Endothelial cell (in vitro differentiated cells): Measurements from ENCODE around the gene ZBTB7B. TPM values are rescaled to one million over a fixed set of nuclear protein-coding genes. Genes with fewer than 3 reads are reported as not detected.

ENCODE experiments used
- DNase-seq: peaks from one replicate; pipeline ENCODE4 v3.0.0; 2021; ENCODE audit warnings: low spot score
- H3K27ac Mint-ChIP-seq: one replicate; pipeline ENCODE4 v1.8.0; 2021; ENCODE audit warnings: mixed read lengths, inconsistent platforms; ENCODE audit not compliant: unreplicated experiment
- H3K27me3 Mint-ChIP-seq: one replicate; pipeline ENCODE4 v1.8.0; 2021; ENCODE audit warnings: mild to moderate bottlenecking, moderate library complexity, mixed read lengths, inconsistent platforms; ENCODE audit not compliant: unreplicated experiment
- H3K36me3 Mint-ChIP-seq: one replicate; pipeline ENCODE4 v1.8.0; 2021; ENCODE audit warnings: mild to moderate bottlenecking, low read depth, mixed read lengths, inconsistent platforms; ENCODE audit not compliant: unreplicated experiment
- H3K4me1 Mint-ChIP-seq: one replicate; pipeline ENCODE4 v1.8.0; 2021; ENCODE audit warnings: mild to moderate bottlenecking, mixed read lengths, inconsistent platforms; ENCODE audit not compliant: unreplicated experiment
- H3K4me3 Mint-ChIP-seq: one replicate; pipeline ENCODE4 v1.8.0; 2021; ENCODE audit warnings: mild to moderate bottlenecking, mixed read lengths, inconsistent platforms; ENCODE audit not compliant: unreplicated experiment
- H3K9me3 Mint-ChIP-seq: one replicate; pipeline ENCODE4 v1.8.0; 2021; ENCODE audit warnings: mixed read lengths, inconsistent platforms; ENCODE audit not compliant: unreplicated experiment
- CTCF ChIP-seq: fragments of 200-600 bp; sonication (generic); IDR thresholded peaks from one replicate; pipeline ENCODE4 v1.5.0; 2021; ENCODE audit warnings: antibody characterized with exemption; ENCODE audit not compliant: unreplicated experiment
- total RNA-seq: library from RNA; stranded (reverse); fragmentation: NEBNext Ultra II Directional; extraction: Animal tissue kit (Norgen Biotek cat#: 25700); gene quantifications from one replicate; pipeline ENCODE4 v1.2.1, GENCODE V29; 2021; ENCODE audit not compliant: unreplicated experiment

The ZBTB7B gene
- total RNA-seq, 1 donor from 2014 or later = 23.3 TPM

- Mint-ChIP-seq H3K27me3 (peaks cover 18% of the 10 kb centered on the region), H3K4me1 (peaks cover 14% of the 10 kb centered on the region), H3K27ac (no peak overlapping the region), H3K9me3 (no peaks in the 10 kb centered on the region), H3K36me3 (peaks cover 27% of the 10 kb centered on the region), H3K4me3 (peak overlapping the region; percentile 87)
- TF ChIP-seq CTCF = peak; percentile 79
- peak; percentile 85 for DNase-seq
Observed at GRCh38 chr1:155062702-155063411, 60.3 kb downstream of the ZBTB7B start.

- Mint-ChIP-seq H3K9me3 (no peaks in the 10 kb centered on the region), H3K27me3 (peaks cover 19% of the 10 kb centered on the region), H3K4me1 (peaks cover 14% of the 10 kb centered on the region), H3K27ac (peak within 1 kb of the TSS; percentile 88), H3K4me3 (peak within 1 kb of the TSS; percentile 94), H3K36me3 (peaks cover 24% of the 10 kb centered on the region)
- DNase-seq = peak; percentile 81
- no peak for TF ChIP-seq CTCF
Observed at GRCh38 chr1:155063550-155064110, 61.0 kb downstream of the ZBTB7B start, which contains the start of gene EFNA4. Gene EFNA4, plus strand, starts transcription at chr1:155063740. Its CDS starts 84 bp downstream, at chr1:155063824.

- peak; percentile 61 for DNase-seq
- Mint-ChIP-seq H3K27ac (peak overlapping the region; percentile 88), H3K36me3 (peaks cover 24% of the 10 kb centered on the region), H3K9me3 (no peaks in the 10 kb centered on the region), H3K4me3 (peak overlapping the region; percentile 94), H3K27me3 (peaks cover 16% of the 10 kb centered on the region), H3K4me1 (peaks cover 14% of the 10 kb centered on the region)
- no peak for TF ChIP-seq CTCF
Observed at GRCh38 chr1:155064111-155064831, 61.7 kb downstream of the ZBTB7B start.

- H3K9me3 Mint-ChIP-seq = no peaks in the 10 kb centered on the region
Observed at GRCh38 chr1:155064832-155065429, 62.3 kb downstream of the ZBTB7B start.

More at GRCh38 chr1:155064832-155065429, 62.3 kb downstream of the ZBTB7B start:
- H3K27me3 Mint-ChIP-seq = peaks cover 16% of the 10 kb centered on the region
- H3K4me3 Mint-ChIP-seq = peak overlapping the region; percentile 94
- DNase-seq = no peak
- TF ChIP-seq CTCF = no peak
- peaks cover 14% of the 10 kb centered on the region for H3K4me1 Mint-ChIP-seq
- H3K27ac Mint-ChIP-seq = peak overlapping the region; percentile 88
- H3K36me3 Mint-ChIP-seq = peaks cover 22% of the 10 kb centered on the region
